K562 (cell line): Measurements from ENCODE around the gene DNER. TPM values are rescaled to one million over a fixed set of nuclear protein-coding genes. Genes with fewer than 3 reads are reported as not detected.

Experiments used
- ATAC-seq: fragments of 200-7000 bp; cut with Tn5 transposase; 3 replicates; pipeline ENCODE4 v1.9.1; 2020; ENCODE audit warnings: moderate library complexity
- BruUV-seq: library from RNA; stranded (reverse); fragments of 400-500 nt; replicated peaks from 2 replicates; lab custom pipeline; 2021; lab: Mats Ljungman, UMichigan
- CTCF ChIA-PET: fragments of 300-600 bp; formaldehyde crosslinking; extraction: SDS; loops from one replicate; lab custom pipeline; 2021; ENCODE audit warnings: low intra/inter-chr PET ratio; lab: Yijun Ruan, JAX
- POLR2A ChIA-PET: fragments of 300-600, 350-650 bp; sonication (Branson Sonifier 250); formaldehyde crosslinking; extraction: SDS; loops from one replicate; lab custom pipeline; 2021; ENCODE audit warnings: antibody characterized with exemption, inconsistent platforms; lab: Yijun Ruan, JAX
- DNase-seq, 4 experiments: peaks; one replicate each; pipeline versions ENCODE4 v3.0.0 to v3.0.0-alpha.2; 2011 to 2018; ENCODE audit warnings: low spot score in 3 of 4, mixed read lengths in 3 of 4; ENCODE audit errors: extremely low read depth in 1 of 4
- FAIRE-seq: peaks from 2 replicates; lab custom pipeline; 2011; peaks lifted over from hg19 to GRCh38; lab: Jason Lieb, UNC
- H2AFZ ChIP-seq: 2 replicates; pipeline ENCODE4 v1.6.0; 2011; ENCODE audit warnings: low read depth, low read length, control low read depth, inconsistent platforms
- H3K27ac ChIP-seq: fragments of 200-600 bp; 3 replicates; pipeline ENCODE4 v1.8.0; 2011; ENCODE audit warnings: low read depth, mild to moderate bottlenecking, control low read depth, inconsistent platforms, low read length, moderate library complexity, mixed read lengths; ENCODE audit errors: extremely low read depth
- H3K27me3 ChIP-seq, 2 experiments: fragments of 300-600 bp in 1 of 2; 2 replicates in 1 of 2; 3 replicates in 1 of 2; pipeline versions ENCODE4 v1.6.0 to v1.8.0; 2011; ENCODE audit warnings: inconsistent platforms in 2 of 2, low read length in 2 of 2, mild to moderate bottlenecking in 1 of 2, mixed read lengths in 1 of 2, moderate library complexity in 1 of 2; ENCODE audit not compliant: control insufficient read depth in 2 of 2, insufficient read depth in 2 of 2
- H3K36me3 ChIP-seq: fragments of 300-600 bp; 3 replicates; pipeline ENCODE4 v1.8.0; 2011; ENCODE audit warnings: mild to moderate bottlenecking, low read length, inconsistent platforms; ENCODE audit not compliant: control insufficient read depth, insufficient read depth
- H3K4me1 ChIP-seq, 2 experiments: fragments of 200-600 bp in 1 of 2; replicated peaks in 1 of 2; 2 replicates in 1 of 2; 3 replicates in 1 of 2; pipeline versions ENCODE4 v1.5.1 to v1.8.0; 2011; ENCODE audit warnings: inconsistent platforms in 2 of 2, low read length in 2 of 2, mild to moderate bottlenecking in 1 of 2, mixed read lengths in 1 of 2, moderate library complexity in 1 of 2; ENCODE audit not compliant: control insufficient read depth in 2 of 2, insufficient read depth in 2 of 2
- H3K4me2 ChIP-seq: 2 replicates; pipeline ENCODE4 v1.6.1; 2011; ENCODE audit warnings: low read length, control low read depth, inconsistent platforms, mixed read lengths; ENCODE audit not compliant: insufficient read depth
- H3K4me3 ChIP-seq: fragments of 200-600 bp; sonication (generic), shearing (Covaris generic); 2 replicates; pipeline ENCODE4 v1.5.1; 2016; ENCODE audit warnings: control low read depth, inconsistent platforms
- H3K79me2 ChIP-seq: fragments of 200-600 bp; 3 replicates; pipeline ENCODE4 v1.8.0; 2011; ENCODE audit warnings: low read length, inconsistent platforms; ENCODE audit not compliant: control insufficient read depth, insufficient read depth
- H3K9ac ChIP-seq, 2 experiments: 2 replicates each; pipeline versions ENCODE4 v1.6.0 to v1.6.1; 2011; ENCODE audit warnings: low read depth in 2 of 2, low read length in 2 of 2, control low read depth in 1 of 2, inconsistent platforms in 1 of 2, mild to moderate bottlenecking in 1 of 2, mixed read lengths in 1 of 2; ENCODE audit not compliant: insufficient read depth in 1 of 2
- H3K9me1 ChIP-seq: one replicate; pipeline ENCODE4 v1.6.0; 2011; ENCODE audit warnings: inconsistent platforms, mild to moderate bottlenecking, low read length, moderate library complexity; ENCODE audit not compliant: control insufficient read depth, insufficient read depth
- H3K9me3 ChIP-seq: replicated peaks from 2 replicates; pipeline ENCODE4 v1.5.1; 2011; ENCODE audit warnings: low read depth, low read length, inconsistent platforms; ENCODE audit not compliant: control insufficient read depth, insufficient read depth
- H4K20me1 ChIP-seq: replicated peaks from 2 replicates; pipeline ENCODE4 v1.6.1; 2011; ENCODE audit warnings: low read length, inconsistent platforms, mixed read lengths; ENCODE audit not compliant: control insufficient read depth, insufficient read depth
- ATF7 ChIP-seq: fragments of 450-650 bp; IDR thresholded peaks from 2 replicates; pipeline ENCODE4 v1.7.1; 2014; ENCODE audit warnings: mild to moderate bottlenecking, moderate library complexity
- GABPA ChIP-seq: fragments of 200-800 bp; sonication (Bioruptor generic); conservative IDR thresholded peaks from 2 replicates; pipeline ENCODE4 v1.6.1; 2016; ENCODE audit warnings: low read depth, missing genetic modification characterization, missing compliant biosample characterization
- ZNF644 ChIP-seq: fragments of 200-800 bp; sonication (Bioruptor generic); IDR thresholded peaks from 2 replicates; pipeline ENCODE4 v1.6.1; 2016; ENCODE audit warnings: low read depth, missing genetic modification characterization, missing compliant biosample characterization
- WGBS: fragments of 100-300 bp; shearing (Covaris generic); methylation state at CpG from one replicate; pipeline ENCODE4 v1.1.6; 2016; ENCODE audit warnings: low coverage, mixed read lengths; ENCODE audit not compliant: insufficient coverage; ENCODE audit errors: missing lambda C conversion rate; 5-methylcytosine and 5-hydroxymethylcytosine counted together
- in situ Hi-C: fragments of 300-500 bp; cut with MboI; formaldehyde crosslinking; loops from 4 replicates; pipeline ENCODE4 v1.15.0; 2018; ENCODE audit warnings: inconsistent platforms, mixed read lengths
- intact Hi-C: fragments of 100-400 bp; cut with micrococcal nuclease; formaldehyde crosslinking; loops from 2 replicates; pipeline ENCODE4 v1.14.2; 2022
- polyA plus RNA-seq, 8 experiments: library from polyadenylated mRNA; depleted of rRNA in 4 of 8; stranded (reverse) in 5 of 8; unstranded in 3 of 8; fragments of >200 nt; fragmentation: Nextera tagmentation in 2 of 8; fragmentation: Illumina TruSeq in 1 of 8; extraction: Ambion mirVana in 2 of 8; extraction: Trizol in 1 of 8; gene quantifications; 2 replicates each; pipeline versions ENCODE4 v1.2.1 to v1.2.3, GENCODE V29; 2011 to 2014; ENCODE audit warnings: inconsistent platforms in 1 of 8, missing spikeins in 1 of 8
- total RNA-seq, 7 experiments: library from RNA; depleted of rRNA in 6 of 7; stranded (reverse); fragments of >200 nt in 6 of 7; fragmentation: Illumina TruSeq in 2 of 7; extraction: Trizol in 2 of 7; gene quantifications; 2 replicates each; pipeline versions ENCODE4 v1.2.1 to v1.2.3, GENCODE V29; 2011 to 2021; ENCODE audit warnings: low replicate concordance in 1 of 7
- TF ChIP-seq, protein P1 (sequence below): fragments of 250-450 bp; sonication (Bioruptor Pico); IDR thresholded peaks from 2 replicates; pipeline ENCODE4 v1.4.0; 2020; ENCODE audit warnings: mild to moderate bottlenecking, moderate library complexity
- TF ChIP-seq, protein P2 (sequence below): IDR thresholded peaks from 3 replicates; pipeline ENCODE4 v1.6.1; 2011; ENCODE audit warnings: borderline replicate concordance, mild to moderate bottlenecking; ENCODE audit not compliant: insufficient read length, insufficient read depth

The DNER gene
- total and polyA plus RNA-seq, 9 of the 15 experiments (the other 6 are each of a cell fraction or from before 2014, with no cell fraction given), result not detected

- H3K9me3 ChIP-seq, result no peaks in the 10 kb centered on the region
- intact Hi-C loops, result no loop called here
- FAIRE-seq (no peak), ATAC-seq (no peak), DNase-seq (no peak)
- H3K9ac ChIP-seq, result no peak overlapping the region
- H3K79me2 ChIP-seq, result no peaks in the 10 kb centered on the region
- no TSS peak for BruUV-seq
- H3K27ac ChIP-seq, result no peak overlapping the region
- no peaks in the 10 kb centered on the region for H3K9me1 ChIP-seq
- no peaks in the 10 kb centered on the region for H3K36me3 ChIP-seq
- 0% methylated on average over 5 of the region's 6 CpGs for WGBS
- CTCF ChIA-PET, result no interaction called here
- no peaks in the 10 kb centered on the region for H3K4me1 ChIP-seq
- H2AFZ ChIP-seq, result no peak overlapping the region
- H3K27me3 ChIP-seq, result no peaks in the 10 kb centered on the region
- in situ Hi-C loops, result no loop called here
- no peak overlapping the region for H3K4me3 ChIP-seq
- TF ChIP-seq, protein P1, sequence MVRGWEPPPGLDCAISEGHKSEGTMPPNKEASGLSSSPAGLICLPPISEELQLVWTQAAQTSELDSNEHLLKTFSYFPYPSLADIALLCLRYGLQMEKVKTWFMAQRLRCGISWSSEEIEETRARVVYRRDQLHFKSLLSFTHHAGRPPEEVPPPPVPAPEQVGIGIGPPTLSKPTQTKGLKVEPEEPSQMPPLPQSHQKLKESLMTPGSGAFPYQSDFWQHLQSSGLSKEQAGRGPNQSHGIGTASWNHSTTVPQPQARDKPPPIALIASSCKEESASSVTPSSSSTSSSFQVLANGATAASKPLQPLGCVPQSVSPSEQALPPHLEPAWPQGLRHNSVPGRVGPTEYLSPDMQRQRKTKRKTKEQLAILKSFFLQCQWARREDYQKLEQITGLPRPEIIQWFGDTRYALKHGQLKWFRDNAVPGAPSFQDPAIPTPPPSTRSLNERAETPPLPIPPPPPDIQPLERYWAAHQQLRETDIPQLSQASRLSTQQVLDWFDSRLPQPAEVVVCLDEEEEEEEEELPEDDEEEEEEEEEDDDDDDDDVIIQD (CRISPR knock-in tag), result no peak
- TF ChIP-seq ZNF644 (tag) (no peak), GABPA (tag) (no peak), ATF7 (no peak)
- TF ChIP-seq, protein P2, sequence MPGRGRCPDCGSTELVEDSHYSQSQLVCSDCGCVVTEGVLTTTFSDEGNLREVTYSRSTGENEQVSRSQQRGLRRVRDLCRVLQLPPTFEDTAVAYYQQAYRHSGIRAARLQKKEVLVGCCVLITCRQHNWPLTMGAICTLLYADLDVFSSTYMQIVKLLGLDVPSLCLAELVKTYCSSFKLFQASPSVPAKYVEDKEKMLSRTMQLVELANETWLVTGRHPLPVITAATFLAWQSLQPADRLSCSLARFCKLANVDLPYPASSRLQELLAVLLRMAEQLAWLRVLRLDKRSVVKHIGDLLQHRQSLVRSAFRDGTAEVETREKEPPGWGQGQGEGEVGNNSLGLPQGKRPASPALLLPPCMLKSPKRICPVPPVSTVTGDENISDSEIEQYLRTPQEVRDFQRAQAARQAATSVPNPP, result no peak
- H3K4me2 ChIP-seq, result no peak overlapping the region
- POLR2A ChIA-PET, result no interaction called here
- no peaks in the 10 kb centered on the region for H4K20me1 ChIP-seq
Observed at GRCh38 chr2:229344151-229344551, 370.2 kb downstream of the DNER start.
